Epidermal melanocyte (primary cell): ENCODE measurements around the gene VAPB.

Source experiments
- DNase-seq: peaks from one replicate; pipeline ENCODE4 v3.0.0; 2011; ENCODE audit warnings: low spot score; ENCODE audit not compliant: insufficient read length

VAPB gene

GRCh38 chr20:58461104-58461503 is 72.1 kb downstream of the VAPB start:
- no peak for DNase-seq

DNA sequence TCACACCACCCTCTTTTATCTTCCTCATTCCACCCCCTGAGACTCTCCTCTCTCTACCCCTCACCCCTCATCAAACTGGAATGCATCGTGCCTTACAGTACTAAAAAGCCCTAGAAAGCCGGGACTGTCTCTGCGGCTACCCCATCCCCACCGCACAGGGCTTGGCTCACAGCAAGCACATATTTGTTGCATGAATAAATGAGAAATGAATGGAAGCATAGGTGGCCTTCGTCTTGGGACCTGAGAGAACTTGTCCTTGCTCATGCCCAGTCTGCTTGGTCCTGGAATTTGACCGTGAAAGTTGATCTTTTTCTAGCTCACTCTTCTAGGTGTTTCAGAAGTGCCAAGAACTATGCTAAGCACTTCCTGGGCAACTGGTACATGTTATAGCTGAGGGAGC is 72.9 kb downstream of the VAPB start:
- DNase-seq, result no peak

GRCh38 chr20:58463256-58463655 is 74.2 kb downstream of the VAPB start:
- DNase-seq, result no peak

GRCh38 chr20:58464838-58465237 is 75.8 kb downstream of the VAPB start:
- DNase-seq, result no peak

DNA sequence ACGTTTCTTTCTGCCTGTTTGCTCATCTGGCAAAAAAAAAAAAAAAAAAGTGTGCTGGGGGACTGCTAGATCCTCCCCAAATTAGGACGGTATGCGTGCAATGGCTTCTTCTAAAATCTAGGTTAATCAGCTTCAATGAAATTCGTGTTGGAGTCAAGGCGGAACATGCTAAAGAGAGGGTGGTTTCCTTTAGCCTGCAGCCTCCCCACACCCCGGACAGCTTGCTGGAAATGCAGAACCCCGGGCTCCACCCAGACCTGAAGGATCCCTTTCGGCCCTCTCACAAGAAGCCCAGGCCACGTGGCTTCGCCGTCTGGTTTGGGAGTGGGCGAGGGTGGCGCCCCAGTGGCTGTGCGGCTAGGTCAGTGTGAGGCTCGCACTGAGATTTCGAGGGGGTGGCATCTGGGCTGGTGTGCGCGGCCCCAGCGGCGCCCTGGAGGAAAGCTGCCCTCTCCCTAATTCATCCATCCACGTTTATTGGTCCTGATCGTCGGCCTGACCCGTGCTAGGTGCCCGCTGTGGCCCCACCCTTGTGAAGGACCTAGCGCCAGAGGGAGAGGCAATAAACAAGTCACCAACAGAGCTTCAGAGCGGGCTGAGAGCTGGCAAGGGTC is 77.2 kb downstream of the VAPB start:
- no peak for DNase-seq

DNA sequence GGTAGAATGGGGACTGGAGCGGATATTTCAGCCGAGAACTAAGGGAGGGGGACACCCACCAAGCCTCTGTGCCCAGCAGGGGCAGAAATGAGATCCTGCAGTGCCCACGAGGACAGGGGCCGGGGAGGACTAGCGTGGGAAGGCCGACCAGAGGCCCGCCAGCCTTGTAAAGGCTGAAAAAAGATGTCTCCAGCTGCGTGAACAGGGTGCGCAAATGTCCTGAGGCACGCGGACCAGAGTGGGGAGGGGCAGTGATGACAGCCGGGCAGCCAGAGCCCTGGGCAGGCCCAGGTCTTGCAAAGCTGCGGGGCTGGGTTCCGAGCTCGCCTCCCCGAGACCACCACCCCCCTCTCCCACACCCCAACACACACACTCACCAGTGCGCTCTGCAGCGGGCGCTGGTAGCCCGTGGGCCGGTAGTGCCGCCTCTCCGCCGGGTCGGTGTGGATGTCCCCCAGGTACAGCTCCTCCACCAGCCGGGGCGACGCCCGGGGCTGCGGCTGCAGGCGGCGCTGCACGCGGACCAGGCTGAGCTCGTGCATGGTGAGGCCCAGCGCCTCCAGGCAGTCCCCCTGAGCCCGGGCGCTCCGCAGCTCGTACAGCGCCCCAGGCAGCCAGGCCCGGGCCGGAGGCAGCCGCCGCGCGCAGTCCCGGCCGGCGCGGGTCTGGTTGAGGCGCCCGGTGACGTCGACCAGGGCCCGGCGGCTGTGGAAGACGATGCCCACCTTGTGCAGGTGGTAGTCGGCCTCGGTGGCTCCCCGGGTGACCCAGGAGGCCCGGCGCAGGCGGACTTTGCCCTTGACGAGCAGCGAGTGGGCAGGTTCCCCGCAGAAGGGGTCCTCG is 77.9 kb downstream of the VAPB start:
- no peak for DNase-seq

DNA sequence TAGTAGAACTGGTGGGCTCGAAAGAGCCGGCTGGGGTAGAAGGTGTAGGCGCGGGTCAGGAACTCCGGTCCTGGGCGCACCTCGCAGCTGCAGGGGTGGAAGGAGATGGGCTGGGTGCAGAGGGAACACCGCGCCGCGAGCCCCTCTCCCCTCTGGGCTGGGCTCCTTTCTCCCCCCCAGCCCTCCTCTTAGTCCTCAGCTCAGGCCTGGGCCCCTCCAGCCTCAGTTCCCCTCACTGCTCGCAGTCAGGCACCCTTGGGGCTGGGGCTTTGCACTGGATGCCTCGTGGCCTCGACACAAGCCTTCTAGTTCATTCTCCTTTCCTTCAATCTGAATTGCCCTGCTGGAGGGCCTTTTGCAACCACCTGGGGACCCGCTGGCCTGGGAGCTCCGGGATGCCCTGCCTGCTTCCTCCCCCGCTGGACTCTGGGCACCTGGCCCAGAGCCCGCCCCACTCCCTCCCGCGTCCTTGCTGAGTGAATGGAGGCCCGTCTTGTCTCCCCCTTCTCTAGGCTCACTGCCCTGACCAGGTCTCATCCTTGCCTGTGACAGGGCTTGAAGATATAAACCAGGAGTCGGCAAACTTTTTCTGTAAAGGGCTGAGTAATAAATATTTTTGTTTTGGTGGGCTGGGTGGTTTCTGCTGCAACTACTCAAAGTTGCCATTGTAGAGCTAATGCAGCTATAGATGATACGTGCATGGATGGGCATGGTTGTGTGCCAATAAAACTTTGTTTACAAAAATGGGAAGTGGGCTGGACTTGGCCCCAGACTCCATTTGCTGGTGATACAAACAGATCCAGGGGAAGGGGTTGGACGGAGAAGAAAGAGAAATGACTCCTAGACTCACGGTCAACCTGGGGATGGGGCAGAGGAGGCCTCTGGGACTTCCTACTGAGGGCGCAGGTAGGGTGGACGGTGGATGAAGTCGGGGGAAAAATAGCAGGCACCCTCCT is 78.8 kb downstream of the VAPB start:
- DNase-seq, result no peak

DNA sequence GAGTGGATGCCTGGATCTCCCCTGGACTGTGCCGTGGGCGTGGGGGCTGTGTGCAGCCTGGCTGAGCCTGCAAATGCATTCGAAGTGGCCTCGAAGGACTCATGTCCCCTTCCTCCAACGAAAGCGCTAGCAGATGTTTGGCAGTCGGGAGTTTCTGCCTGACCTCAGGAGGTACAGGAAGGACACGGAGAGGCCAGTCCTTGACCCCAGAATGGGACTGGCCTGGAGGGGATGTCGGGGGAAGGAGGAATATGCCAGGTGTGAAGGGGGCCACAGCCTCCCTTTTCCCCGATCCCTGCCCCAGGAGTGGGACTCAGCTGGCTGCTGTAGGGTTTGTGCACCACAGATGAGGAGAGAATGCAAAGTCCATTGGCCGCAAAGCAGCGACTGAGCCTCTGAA is 80.6 kb downstream of the VAPB start:
- DNase-seq, result no peak

DNA sequence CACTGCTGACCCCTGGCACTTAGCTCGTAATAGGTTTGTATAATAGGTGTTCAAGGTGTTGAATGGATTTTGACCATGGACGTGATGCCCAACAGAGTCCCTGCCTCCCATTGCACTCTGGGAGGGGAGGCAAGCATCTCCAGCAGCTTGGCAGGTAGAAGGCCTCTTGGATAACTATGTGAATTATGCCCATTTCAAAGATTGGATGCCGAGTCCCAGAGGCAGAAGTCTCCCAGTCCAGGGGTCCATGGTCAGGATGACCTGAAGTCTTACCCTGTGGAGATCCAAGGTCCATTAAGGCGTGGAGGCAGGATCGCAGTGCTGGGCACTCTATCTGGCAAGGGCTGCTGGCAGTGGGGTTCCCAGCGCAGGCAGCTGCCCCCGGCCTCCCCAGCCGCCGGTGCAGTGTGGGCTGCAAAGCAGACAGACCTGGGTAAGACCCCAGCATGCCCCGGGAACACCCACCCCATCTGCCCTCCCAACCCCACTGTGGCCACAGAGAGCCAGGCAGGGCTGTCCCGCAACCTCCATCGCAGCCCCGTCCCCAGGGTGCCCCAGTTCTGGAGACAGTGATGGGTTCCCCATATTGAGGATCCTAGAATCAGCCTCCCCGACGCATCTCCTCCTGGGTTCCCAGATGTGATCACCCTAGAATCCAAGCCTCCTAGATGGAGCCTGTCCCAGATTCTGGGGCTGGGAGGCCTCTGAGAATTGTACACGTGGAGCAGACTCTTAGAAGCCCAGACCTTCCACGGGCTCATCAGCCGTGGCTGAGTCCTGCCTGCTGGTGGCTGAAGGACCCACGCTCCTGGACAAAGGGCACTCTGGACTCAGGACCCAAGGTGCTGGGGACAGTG is 81.5 kb downstream of the VAPB start:
- no peak for DNase-seq

GRCh38 chr20:58471193-58472164 is 82.5 kb downstream of the VAPB start:
- DNase-seq, result peak; percentile 47

DNA sequence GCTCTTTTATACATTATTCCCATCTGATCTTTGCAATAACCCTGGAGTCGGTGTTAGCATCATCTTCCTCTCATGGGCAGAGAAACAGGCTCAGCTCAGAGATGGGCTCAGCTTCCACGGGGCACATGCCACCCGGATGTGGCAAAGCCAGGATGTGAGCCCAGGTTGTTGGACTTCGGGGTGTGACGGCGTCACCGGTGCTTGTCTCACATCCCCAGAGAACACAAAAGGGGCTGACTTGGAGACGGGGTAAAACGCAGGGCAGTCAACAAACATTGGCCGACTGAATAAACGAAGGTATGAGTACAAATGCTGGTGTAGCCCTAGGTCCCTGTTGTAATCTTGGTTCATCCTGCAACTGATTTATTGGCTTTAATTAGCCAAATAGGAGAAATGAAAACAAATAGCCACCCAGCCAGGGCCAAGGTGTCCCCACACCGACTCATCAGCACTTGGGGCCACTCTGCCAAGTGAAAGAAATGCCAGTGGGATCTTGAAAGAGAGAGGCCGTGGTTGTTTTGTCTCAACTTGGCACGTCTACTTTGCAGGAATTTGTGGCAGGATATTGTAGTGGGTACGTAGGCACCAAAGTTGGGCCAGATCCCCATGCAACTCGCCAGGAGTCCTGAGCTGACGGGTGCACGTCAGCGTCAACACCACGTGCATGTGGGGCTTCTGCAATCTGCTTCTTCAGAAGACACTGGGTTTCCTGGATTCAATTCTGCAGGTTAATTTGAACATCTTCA is 83.4 kb downstream of the VAPB start:
- no peak for DNase-seq

DNA sequence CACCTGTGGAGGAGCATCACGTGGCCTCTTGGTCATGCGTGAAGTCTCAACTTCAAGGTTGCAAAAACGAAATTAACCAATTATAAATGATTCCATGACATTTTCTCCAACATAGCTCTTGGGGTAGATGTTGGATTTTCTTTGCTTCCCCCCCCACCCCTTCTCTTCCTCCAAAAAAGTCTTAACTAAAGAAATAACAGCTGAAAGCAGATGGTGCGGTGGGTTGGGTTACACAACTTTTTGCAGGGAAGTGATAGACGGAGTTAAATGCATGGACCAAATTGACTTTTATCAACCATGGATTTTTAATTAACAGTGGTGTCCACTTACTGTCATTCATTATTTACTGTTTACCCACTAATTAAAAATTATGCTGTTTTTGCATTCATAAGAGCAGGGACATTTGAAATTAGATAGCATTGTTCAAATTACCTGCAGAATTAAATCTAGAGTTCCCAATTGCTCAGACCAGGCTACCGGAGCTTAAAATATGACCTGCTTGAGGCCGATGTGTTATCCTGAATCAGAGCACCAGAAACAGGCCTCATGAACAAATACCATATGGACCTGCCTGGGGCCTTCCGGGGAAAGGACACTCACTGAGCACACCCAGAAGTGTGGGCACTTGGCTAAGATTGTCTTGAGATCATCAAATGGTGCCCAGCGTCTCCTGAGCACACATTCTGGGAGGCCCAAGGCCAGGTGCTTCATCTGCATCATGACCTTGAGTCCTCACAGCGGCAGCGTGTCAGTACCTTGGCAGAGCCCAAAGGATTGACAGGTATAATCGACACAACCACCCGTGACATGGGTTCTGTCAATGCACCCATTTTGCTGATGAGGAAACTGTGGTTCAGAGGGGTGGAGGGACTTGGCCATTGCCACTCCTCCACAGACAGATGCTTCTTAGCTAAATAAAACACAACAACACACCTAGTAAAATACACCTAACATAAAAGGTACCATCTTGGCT is 84.7 kb downstream of the VAPB start:
- no peak for DNase-seq

GRCh38 chr20:58475466-58475865 is 86.4 kb downstream of the VAPB start:
- DNase-seq, result no peak

DNA sequence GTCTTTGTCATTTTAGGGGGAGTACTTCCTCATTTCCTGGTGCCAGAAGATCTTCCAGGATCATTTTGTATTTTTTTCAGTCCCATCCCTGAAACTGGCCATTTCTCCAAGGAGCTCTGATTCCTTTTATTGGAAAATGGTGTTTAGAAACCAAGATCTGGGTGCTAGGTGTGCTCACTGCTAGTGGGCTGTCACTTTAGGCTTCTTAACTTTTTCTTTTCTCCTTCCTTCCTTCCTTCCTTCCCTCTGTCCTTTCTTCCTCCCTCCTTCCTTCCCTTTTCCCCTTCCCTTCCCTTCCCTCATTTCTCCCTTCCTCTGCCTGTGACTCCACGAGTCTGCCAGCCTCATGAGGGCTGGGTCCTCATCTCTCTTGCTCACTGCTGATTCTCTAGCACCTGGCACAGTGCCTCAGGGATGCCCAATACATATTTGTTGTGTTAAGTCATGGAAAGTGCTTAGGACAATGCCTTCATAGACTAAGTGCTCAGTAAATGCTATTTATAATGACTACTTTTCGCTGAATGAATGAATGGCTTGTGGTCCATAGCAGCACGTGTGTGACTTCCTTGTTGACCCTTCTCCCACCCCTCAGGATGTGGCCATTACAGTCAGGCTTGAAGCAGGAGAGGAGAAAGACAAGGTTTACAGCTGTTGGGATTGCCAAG is 89.2 kb downstream of the VAPB start:
- no peak for DNase-seq

DNA sequence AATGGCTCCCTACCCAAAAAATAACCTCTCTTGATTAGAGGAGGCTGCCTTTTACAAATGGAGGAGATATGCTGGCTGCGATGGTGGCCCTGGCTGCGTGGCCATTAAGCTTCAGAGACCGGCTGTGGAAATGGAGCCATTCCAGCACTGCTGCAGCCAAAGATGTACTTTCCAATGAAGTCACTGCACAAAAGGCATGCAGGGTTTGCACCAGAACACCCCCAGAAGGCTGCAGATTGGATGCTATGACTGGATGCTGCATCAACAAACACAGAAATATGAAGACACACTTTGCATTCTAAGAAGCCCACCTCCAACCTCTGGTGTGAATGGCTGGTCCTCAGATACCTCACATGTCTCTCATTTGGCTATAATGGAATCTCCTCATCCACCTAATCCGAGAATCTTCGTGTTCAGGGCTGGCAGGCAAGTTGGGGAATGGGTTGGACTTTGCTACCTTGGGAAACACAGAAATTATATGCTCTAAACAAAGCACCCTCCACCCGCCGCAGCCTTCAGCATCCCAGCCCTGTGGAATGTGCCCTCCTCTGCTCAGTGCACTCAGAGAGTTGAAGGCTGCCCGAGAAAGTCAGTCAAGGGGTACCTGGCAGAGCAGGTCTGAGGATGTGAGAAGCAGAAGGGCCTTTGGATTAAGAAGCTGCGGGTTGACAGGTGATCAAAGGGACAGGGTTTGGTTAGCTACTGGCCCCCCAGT is 90.9 kb downstream of the VAPB start:
- DNase-seq, result no peak

DNA sequence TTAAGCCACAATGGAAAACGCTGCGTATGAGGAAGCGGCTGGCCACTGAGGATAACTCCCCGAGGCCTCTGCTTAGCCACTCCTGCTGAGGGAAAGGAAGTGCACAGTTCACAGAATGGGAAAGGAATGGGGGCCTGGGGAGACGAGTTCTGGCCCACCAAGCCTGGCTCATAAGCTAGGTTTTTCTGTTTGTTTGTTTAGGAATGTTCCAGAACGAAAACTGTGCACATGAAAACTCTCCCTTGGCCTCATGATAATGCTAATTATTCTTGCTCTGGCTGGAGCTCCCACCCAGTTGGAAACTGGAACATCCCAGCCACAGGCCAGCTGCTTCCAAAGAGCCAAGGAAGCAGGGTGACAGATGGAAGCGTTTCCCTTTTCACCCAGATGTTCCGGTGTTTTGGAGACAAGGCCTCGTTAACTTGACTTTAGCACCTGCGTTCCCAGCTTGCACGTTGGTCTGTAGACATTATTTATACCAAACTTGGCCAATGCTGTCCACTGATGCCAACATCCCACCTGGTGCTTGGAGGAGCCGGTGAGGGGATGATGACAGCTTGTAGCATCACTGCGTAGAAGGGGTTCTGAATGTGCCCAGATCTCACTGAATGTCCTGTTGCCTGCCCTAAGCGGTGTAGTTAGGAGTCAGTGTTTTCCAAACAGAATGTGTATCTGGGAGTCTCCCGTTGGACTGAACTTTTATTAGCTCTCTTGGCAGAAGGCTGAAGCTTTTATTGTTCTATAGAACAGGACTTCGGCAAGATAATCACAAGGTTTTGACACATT is 91.7 kb downstream of the VAPB start:
- no peak for DNase-seq
